OCI-LY1 (cell line): ENCODE results near the gene DIP2C.

Experiments used
- H2AFZ ChIP-seq: fragments of 200-600 bp; sonication (generic), shearing (Covaris generic); 2 replicates; pipeline ENCODE4 v1.6.0; 2014; ENCODE audit warnings: antibody characterized with exemption, mild to moderate bottlenecking, low read length
- H3F3A ChIP-seq: fragments of 200-600 bp; sonication (generic), shearing (Covaris generic); 2 replicates; pipeline ENCODE4 v1.6.0; 2014; ENCODE audit warnings: mild to moderate bottlenecking, antibody characterized with exemption, low read length, moderate library complexity; ENCODE audit not compliant: insufficient read depth
- H3K27ac ChIP-seq: fragments of 200-600 bp; sonication (generic); 2 replicates; pipeline ENCODE4 v1.5.1; 2014; ENCODE audit warnings: low read length, mixed run types, mild to moderate bottlenecking, low read depth; ENCODE audit not compliant: poor library complexity, severe bottlenecking
- H3K27me3 ChIP-seq: fragments of 200-600 bp; sonication (generic); 2 replicates; pipeline ENCODE4 v1.6.0; 2014; ENCODE audit warnings: antibody characterized with exemption, mild to moderate bottlenecking, low read length, moderate library complexity; ENCODE audit not compliant: insufficient read depth
- H3K36me3 ChIP-seq: fragments of 200-600 bp; sonication (generic); 2 replicates; pipeline ENCODE4 v1.6.1; 2014; ENCODE audit warnings: mild to moderate bottlenecking, antibody characterized with exemption, low read length, moderate library complexity, mixed read lengths; ENCODE audit not compliant: insufficient read depth
- H3K4me1 ChIP-seq: fragments of 200-600 bp; sonication (generic); 2 replicates; pipeline ENCODE4 v1.5.1; 2014; ENCODE audit warnings: mild to moderate bottlenecking, low read length, moderate library complexity; ENCODE audit not compliant: insufficient read depth, severe bottlenecking
- H3K4me2 ChIP-seq: fragments of 200-600 bp; sonication (generic), shearing (Covaris generic); 2 replicates; pipeline ENCODE4 v1.6.1; 2014; ENCODE audit warnings: low read length
- H3K4me3 ChIP-seq: fragments of 200-600 bp; sonication (generic); 2 replicates; pipeline ENCODE4 v1.5.1; 2014; ENCODE audit warnings: low read length, low read depth, mild to moderate bottlenecking, mixed read lengths; ENCODE audit not compliant: poor library complexity, severe bottlenecking
- H3K79me2 ChIP-seq: fragments of 200-600 bp; shearing (Covaris generic); 2 replicates; pipeline ENCODE4 v1.6.1; 2016; ENCODE audit warnings: mixed run types, low read length, mixed read lengths; ENCODE audit not compliant: insufficient read depth
- H3K9ac ChIP-seq: fragments of 200-600 bp; sonication (generic), shearing (Covaris generic); 2 replicates; pipeline ENCODE4 v1.6.1; 2014; ENCODE audit warnings: mild to moderate bottlenecking, low read length, mixed read lengths
- H3K9me2 ChIP-seq: fragments of 200-600 bp; sonication (generic), shearing (Covaris generic); 2 replicates; pipeline ENCODE4 v1.6.1; 2014; ENCODE audit warnings: low read depth, mild to moderate bottlenecking, low read length, mixed read lengths
- H3K9me3 ChIP-seq: fragments of 200-600 bp; shearing (Covaris generic); 2 replicates; pipeline ENCODE4 v1.6.1; 2014; ENCODE audit warnings: low read length, mixed read lengths
- H4K20me1 ChIP-seq: fragments of 200-600 bp; sonication (generic), shearing (Covaris generic); 2 replicates; pipeline ENCODE4 v1.6.0; 2016; ENCODE audit warnings: mild to moderate bottlenecking, low read length; ENCODE audit not compliant: insufficient read depth
- CTCF ChIP-seq: fragments of 200-600 bp; sonication (generic), shearing (Covaris generic); IDR thresholded peaks from 2 replicates; pipeline ENCODE4 v1.5.1; 2017; ENCODE audit warnings: mild to moderate bottlenecking, antibody characterized with exemption, low read length, moderate library complexity, mixed read lengths
- EZH2 ChIP-seq: fragments of 200-600 bp; sonication (generic), shearing (Covaris generic); IDR thresholded peaks from 2 replicates; pipeline ENCODE4 v1.8.0; 2017; ENCODE audit warnings: borderline replicate concordance, mixed run types, mild to moderate bottlenecking, antibody characterized with exemption, low read length, moderate library complexity, mixed read lengths

Gene DIP2C

GRCh38 chr10:652233-652632, 37.2 kb downstream of the DIP2C start:
- Histone ChIP-seq H3K9me3 (no peaks in the 10 kb centered on the region), H3K4me1 (no peaks in the 10 kb centered on the region), H3K27ac (no peak overlapping the region), H3K9ac (no peak overlapping the region), H3K79me2 (no peaks in the 10 kb centered on the region), H3K27me3 (no peaks in the 10 kb centered on the region), H3K36me3 (no peaks in the 10 kb centered on the region), H3F3A (no peaks in the 10 kb centered on the region), H2AFZ (no peak overlapping the region), H3K4me2 (no peak overlapping the region), H3K9me2 (no peaks in the 10 kb centered on the region), H3K4me3 (no peak overlapping the region), H4K20me1 (no peaks in the 10 kb centered on the region)
- TF ChIP-seq CTCF (no peak), EZH2 (no peak)

- TF ChIP-seq CTCF = no peak
- no peak for TF ChIP-seq EZH2
- H3K27ac ChIP-seq = no peak overlapping the region
- H3K4me1 ChIP-seq = no peaks in the 10 kb centered on the region
- H3K4me2 ChIP-seq = no peak overlapping the region
- H3F3A ChIP-seq = no peaks in the 10 kb centered on the region
- H2AFZ ChIP-seq = no peak overlapping the region
- no peak overlapping the region for H3K9ac ChIP-seq
- no peaks in the 10 kb centered on the region for H3K9me2 ChIP-seq
- H3K27me3 ChIP-seq = no peaks in the 10 kb centered on the region
- H3K79me2 ChIP-seq = no peaks in the 10 kb centered on the region
- H4K20me1 ChIP-seq = no peaks in the 10 kb centered on the region
- no peaks in the 10 kb centered on the region for H3K36me3 ChIP-seq
- no peaks in the 10 kb centered on the region for H3K9me3 ChIP-seq
- H3K4me3 ChIP-seq = no peak overlapping the region
These were observed 37.8 kb downstream of the DIP2C start for GRCh38 chr10:651692-652091.

GRCh38 chr10:650886-651615, 38.4 kb downstream of the DIP2C start:
- Histone ChIP-seq H2AFZ (no peak overlapping the region), H3K79me2 (no peaks in the 10 kb centered on the region), H3K4me2 (no peak overlapping the region), H3F3A (no peaks in the 10 kb centered on the region), H3K9me2 (no peaks in the 10 kb centered on the region), H3K4me3 (no peak overlapping the region), H3K4me1 (no peaks in the 10 kb centered on the region), H3K9me3 (no peaks in the 10 kb centered on the region), H4K20me1 (no peaks in the 10 kb centered on the region), H3K27ac (no peak overlapping the region), H3K9ac (no peak overlapping the region), H3K27me3 (no peaks in the 10 kb centered on the region), H3K36me3 (no peaks in the 10 kb centered on the region)
- TF ChIP-seq CTCF = no peak
- no peak for TF ChIP-seq EZH2
